ENCODE measurements around the gene DENND1A. TPM values are rescaled to one million over a fixed set of nuclear protein-coding genes. Genes with fewer than 3 reads are reported as not detected.
"Not testable (repeated sequence)": the region's sequence is repeated elsewhere in the genome, so short reads cannot be mapped to it uniquely, and the experiment has no call there.

The DENND1A gene
- total and polyA plus RNA-seq, 9 donors: 9.3 to 16.0 (median 13.8) TPM

DNA sequence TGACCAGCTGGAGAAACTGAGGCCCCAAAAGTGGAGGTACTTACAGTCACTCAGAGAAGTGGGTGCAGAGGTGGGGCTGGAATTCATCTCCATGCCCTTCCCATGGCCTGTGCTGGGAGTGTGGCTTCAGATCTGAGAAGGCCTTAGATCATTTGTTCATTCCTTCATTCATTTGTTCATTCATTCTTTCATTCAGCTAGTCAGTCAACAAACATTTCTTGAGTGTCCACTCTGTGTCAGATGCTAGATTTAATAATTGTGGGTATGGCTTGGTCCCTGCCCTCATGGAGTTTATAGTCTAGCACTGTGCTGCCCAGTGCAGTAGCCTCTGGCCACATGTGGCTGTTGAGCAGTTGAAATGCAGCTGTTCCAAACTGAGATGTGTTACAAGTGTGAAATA, 593.0 kb downstream of the DENND1A start:
- peaks cover 6% of the 10 kb centered on the region for H3K27me3 ChIP-seq (ENCODE audit: control insufficient read depth, insufficient read depth, low read length)
- H3K4me1 ChIP-seq (ENCODE audit: control insufficient read depth, insufficient read depth, low read length): peaks cover 28% of the 10 kb centered on the region
- DNase-seq: no peak
- H3K9me3 ChIP-seq (replicated peaks; ENCODE audit: control insufficient read depth, low read depth, low read length): no peaks in the 10 kb centered on the region
- no peak overlapping the region for H3K27ac ChIP-seq (ENCODE audit: low read length)
- no peak overlapping the region for H3K4me3 ChIP-seq (ENCODE audit: low read length)
- H3K36me3 ChIP-seq (ENCODE audit: control insufficient read depth, insufficient read depth, low read length): no peaks in the 10 kb centered on the region

DNA sequence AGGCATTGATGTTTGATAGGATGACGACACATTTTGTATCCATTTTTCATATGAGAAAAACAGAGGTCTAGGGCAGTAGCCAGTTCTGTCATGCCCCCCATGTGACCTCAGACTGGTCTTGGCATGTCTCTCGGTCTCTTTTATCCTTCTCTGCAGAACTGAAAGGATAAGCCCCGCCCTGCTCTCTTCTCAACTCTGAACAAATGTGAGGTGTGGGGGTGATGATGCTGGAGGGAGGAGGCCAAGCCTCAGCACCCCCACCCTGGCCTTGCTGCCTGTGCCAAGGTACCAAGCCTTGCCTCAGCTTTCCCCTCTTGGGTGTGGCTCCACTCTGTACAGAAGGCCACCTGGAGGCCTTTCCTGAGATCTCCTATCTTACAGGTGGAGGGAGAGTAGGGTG, 593.5 kb downstream of the DENND1A start:
- Histone ChIP-seq H3K27me3 (ENCODE audit: control insufficient read depth, insufficient read depth, low read length) (peaks cover 6% of the 10 kb centered on the region), H3K4me3 (ENCODE audit: low read length) (no peak overlapping the region), H3K27ac (ENCODE audit: low read length) (no peak overlapping the region), H3K9me3 (replicated peaks; ENCODE audit: control insufficient read depth, low read depth, low read length) (no peaks in the 10 kb centered on the region), H3K36me3 (ENCODE audit: control insufficient read depth, insufficient read depth, low read length) (no peaks in the 10 kb centered on the region), H3K4me1 (ENCODE audit: control insufficient read depth, insufficient read depth, low read length) (peaks cover 28% of the 10 kb centered on the region)
- WGBS (ENCODE audit: insufficient coverage): no CpG with 5 or more reads among the region's 3 CpGs
- DNase-seq: no peak

DNA sequence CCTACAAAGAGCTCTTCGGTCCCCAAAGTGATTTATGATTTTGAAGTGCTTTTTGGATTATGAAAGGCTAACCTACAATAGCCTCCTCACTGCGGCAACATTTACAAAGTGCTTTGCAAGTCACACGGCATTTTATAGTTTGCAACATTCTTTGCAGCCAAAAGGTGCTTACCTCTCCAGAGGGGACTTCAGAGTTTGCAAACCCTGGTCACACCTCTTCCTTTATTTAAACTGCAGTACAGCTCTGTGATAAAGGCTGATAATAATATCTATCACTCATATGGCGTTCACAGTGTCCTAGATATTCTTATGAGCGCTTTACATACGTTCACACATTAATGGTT, 594.0 kb downstream of the DENND1A start:
- Histone ChIP-seq H3K27me3 (ENCODE audit: control insufficient read depth, insufficient read depth, low read length) (peaks cover 6% of the 10 kb centered on the region), H3K4me1 (ENCODE audit: control insufficient read depth, insufficient read depth, low read length) (peaks cover 28% of the 10 kb centered on the region), H3K9me3 (replicated peaks; ENCODE audit: control insufficient read depth, low read depth, low read length) (no peaks in the 10 kb centered on the region), H3K27ac (ENCODE audit: low read length) (peak overlapping the region; percentile 4), H3K4me3 (ENCODE audit: low read length) (no peak overlapping the region), H3K36me3 (ENCODE audit: control insufficient read depth, insufficient read depth, low read length) (no peaks in the 10 kb centered on the region)
- WGBS (ENCODE audit: insufficient coverage): no CpG with 5 or more reads among the region's 6 CpGs
- DNase-seq: no peak

DNA sequence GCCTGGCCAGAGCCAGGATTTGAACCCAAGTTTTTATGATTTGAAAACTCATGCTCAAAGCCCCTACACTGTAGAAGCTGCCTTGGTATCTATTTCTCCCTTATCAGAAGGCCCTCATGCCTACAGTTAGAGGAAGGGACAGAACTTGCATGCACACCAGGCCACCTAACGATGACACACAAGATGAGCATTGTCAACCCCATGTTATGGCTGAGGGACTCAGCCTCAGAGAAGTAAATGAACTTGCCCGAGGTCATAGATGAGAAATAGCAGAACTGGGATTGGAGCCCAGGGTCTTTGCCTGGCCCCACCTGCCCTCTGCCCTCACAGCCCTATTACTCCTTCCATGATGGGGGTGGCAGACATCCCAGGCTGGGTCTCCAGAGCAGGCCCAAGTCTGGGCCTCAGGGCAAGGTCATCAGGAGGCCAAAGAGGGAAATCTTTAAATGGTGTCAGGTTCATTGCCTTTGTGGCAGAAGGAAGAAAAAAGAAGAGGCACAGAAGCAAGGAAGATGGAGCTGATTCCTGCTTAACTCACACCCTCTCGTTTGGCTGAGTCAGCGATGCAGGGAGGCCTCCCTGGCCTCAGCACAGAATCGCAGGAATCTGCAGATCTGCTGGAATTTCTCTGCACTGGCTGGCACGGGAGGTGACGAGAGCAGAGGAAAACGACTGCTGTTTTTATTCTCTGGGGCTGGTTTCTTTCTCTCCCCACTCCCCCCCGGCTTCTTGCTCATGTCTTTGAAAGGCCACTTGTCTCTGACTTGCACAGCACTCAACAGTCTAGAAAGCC, 594.5 kb downstream of the DENND1A start:
- Histone ChIP-seq H3K9me3 (replicated peaks; ENCODE audit: control insufficient read depth, low read depth, low read length) (no peaks in the 10 kb centered on the region), H3K36me3 (ENCODE audit: control insufficient read depth, insufficient read depth, low read length) (no peaks in the 10 kb centered on the region), H3K27ac (ENCODE audit: low read length) (peak overlapping the region; percentile 4), H3K4me1 (ENCODE audit: control insufficient read depth, insufficient read depth, low read length) (peaks cover 26% of the 10 kb centered on the region), H3K4me3 (ENCODE audit: low read length) (no peak overlapping the region), H3K27me3 (ENCODE audit: control insufficient read depth, insufficient read depth, low read length) (peaks cover 6% of the 10 kb centered on the region)
- DNase-seq: peak; percentile 78
- WGBS (ENCODE audit: insufficient coverage): 21% methylated on average over 7 of the region's 9 CpGs

DNA sequence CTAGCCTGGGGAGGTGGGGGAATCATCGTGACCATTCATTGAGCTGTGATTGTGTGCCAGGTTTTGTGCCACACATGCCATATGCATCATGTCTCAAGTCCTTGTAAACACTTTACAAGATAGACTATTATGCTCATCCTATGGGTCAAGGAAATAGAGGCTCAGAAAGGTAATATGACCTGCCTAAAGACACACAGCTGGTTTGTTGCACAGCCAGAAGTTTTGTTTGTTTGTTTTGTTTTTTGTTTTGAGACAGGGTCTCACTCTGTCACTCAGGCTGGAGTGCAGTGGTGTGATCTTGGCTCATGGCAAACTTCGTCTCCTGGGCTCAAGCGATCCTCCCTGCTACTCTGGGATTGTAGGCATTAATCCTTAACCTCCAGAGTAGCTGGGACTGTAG, 595.3 kb downstream of the DENND1A start:
- no peak for DNase-seq
- Histone ChIP-seq H3K27me3 (ENCODE audit: control insufficient read depth, insufficient read depth, low read length) (peaks cover 6% of the 10 kb centered on the region), H3K4me3 (ENCODE audit: low read length) (no peak overlapping the region), H3K4me1 (ENCODE audit: control insufficient read depth, insufficient read depth, low read length) (peaks cover 19% of the 10 kb centered on the region), H3K27ac (ENCODE audit: low read length) (no peak overlapping the region), H3K9me3 (replicated peaks; ENCODE audit: control insufficient read depth, low read depth, low read length) (no peaks in the 10 kb centered on the region), H3K36me3 (ENCODE audit: control insufficient read depth, insufficient read depth, low read length) (no peaks in the 10 kb centered on the region)
- no CpG with 5 or more reads among the region's 3 CpGs for WGBS (ENCODE audit: insufficient coverage)

DNA sequence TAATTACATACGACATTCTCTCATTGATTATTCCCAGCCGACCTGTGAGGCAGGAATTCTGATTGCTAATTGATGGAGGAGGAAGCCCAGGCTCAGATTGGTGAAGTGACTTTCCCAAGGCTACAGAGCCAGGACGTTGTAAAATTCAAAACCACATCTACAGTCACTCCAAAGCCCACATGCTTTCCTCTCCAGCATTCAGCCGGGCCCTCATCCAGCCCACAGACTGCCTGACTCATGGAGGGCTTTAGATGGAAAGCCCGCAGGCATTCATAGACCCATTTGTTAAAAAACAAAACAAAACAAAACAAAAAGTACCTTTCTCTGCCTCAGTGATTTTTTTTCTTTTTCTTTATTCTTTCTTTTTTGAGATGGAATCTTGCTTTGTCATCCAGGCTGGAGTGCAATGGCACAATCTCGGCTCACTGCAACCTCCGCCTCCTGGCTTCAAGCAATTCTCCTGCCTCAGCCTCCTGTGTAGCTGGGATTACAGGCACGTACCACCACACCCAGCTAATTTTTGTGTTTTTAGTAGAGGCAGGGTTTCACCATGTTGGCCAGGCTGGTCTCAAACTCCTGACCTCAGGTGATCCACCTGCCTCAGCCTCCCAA, 596.8 kb downstream of the DENND1A start:
- not testable (repeated sequence) for H3K4me3 ChIP-seq (ENCODE audit: low read length); H3K4me1 ChIP-seq (ENCODE audit: control insufficient read depth, insufficient read depth, low read length); H3K9me3 ChIP-seq (replicated peaks; ENCODE audit: control insufficient read depth, low read depth, low read length); DNase-seq; H3K27me3 ChIP-seq (ENCODE audit: control insufficient read depth, insufficient read depth, low read length); H3K27ac ChIP-seq (ENCODE audit: low read length); H3K36me3 ChIP-seq (ENCODE audit: control insufficient read depth, insufficient read depth, low read length)
- WGBS (ENCODE audit: insufficient coverage): 38% methylated on average over 3 of the region's 8 CpGs

DNA sequence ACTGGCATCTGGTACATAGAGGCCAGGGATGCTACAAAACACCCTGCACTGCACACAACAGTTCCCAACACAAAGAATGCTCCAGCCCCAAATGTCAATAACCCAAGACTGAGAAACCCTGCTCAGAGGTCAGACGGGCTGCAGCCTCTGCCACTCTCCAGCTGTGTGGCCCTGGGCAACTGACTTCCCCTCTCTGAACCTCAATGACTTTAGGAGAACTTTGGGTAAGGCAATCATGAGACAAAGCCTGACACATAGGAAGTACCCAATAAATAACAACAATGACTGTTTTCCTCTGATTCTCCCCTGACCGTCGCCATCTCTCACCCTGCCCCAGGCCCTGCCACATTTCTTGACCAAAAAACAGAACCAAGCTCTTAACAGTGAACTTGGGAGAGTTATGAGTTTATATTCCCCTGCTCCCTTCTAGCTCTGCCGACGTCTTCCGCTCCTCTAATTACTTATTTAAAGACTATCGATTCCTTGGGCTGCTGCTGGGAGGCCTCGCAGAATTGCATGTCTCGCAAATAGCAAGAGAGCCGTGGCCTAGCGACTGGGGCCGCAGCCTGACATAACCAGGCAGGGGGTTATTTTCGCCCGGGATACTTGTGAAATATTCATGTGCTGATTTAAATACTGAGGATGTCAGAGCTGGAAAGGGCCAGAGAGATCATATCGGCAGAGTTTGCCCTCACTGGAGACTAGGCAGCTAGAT, 598.4 kb downstream of the DENND1A start:
- Histone ChIP-seq H3K4me3 (ENCODE audit: low read length) (no peak overlapping the region), H3K4me1 (ENCODE audit: control insufficient read depth, insufficient read depth, low read length) (peaks cover 12% of the 10 kb centered on the region), H3K9me3 (replicated peaks; ENCODE audit: control insufficient read depth, low read depth, low read length) (no peaks in the 10 kb centered on the region), H3K27me3 (ENCODE audit: control insufficient read depth, insufficient read depth, low read length) (peaks cover 2% of the 10 kb centered on the region), H3K36me3 (ENCODE audit: control insufficient read depth, insufficient read depth, low read length) (no peaks in the 10 kb centered on the region), H3K27ac (ENCODE audit: low read length) (no peak overlapping the region)
- 87% methylated on average over 9 of the region's 15 CpGs for WGBS (ENCODE audit: insufficient coverage)
- DNase-seq: no peak

Other genes with a start within 250 kb of the DENND1A start
- 0.44 TPM for gene LHX2, start 81.6 kb upstream of the DENND1A start, total RNA-seq
- 1 to 10 TPM in 2 of 8 donors, under 1 TPM in 6; 0.41 to 1.5 (median 0.75) TPM for gene LHX2, start 81.6 kb upstream of the DENND1A start, polyA plus RNA-seq (ENCODE audit: insufficient read depth in 1 of 8, insufficient read length in 8 of 8, low replicate concordance in 1 of 8)

All from muscle of leg (tissue), 11 donors.